GM12875 (cell line): ENCODE data around the gene PDZK1.
"Not testable (repeated sequence)": the region's sequence is repeated elsewhere in the genome, so short reads cannot be mapped to it uniquely, and the experiment has no call there.

Source experiments
- H3K4me3 ChIP-seq: one replicate; pipeline ENCODE4 v1.5.1; 2011; ENCODE audit warnings: low read depth, low read length, control low read depth
- TF ChIP-seq, protein P1 (sequence below): IDR thresholded peaks from 2 replicates; pipeline ENCODE4 v1.5.1; 2011; ENCODE audit warnings: low read depth, mild to moderate bottlenecking, control low read depth, inconsistent platforms, low read length, moderate library complexity, borderline replicate concordance; ENCODE audit not compliant: insufficient read depth

Gene PDZK1

DNA sequence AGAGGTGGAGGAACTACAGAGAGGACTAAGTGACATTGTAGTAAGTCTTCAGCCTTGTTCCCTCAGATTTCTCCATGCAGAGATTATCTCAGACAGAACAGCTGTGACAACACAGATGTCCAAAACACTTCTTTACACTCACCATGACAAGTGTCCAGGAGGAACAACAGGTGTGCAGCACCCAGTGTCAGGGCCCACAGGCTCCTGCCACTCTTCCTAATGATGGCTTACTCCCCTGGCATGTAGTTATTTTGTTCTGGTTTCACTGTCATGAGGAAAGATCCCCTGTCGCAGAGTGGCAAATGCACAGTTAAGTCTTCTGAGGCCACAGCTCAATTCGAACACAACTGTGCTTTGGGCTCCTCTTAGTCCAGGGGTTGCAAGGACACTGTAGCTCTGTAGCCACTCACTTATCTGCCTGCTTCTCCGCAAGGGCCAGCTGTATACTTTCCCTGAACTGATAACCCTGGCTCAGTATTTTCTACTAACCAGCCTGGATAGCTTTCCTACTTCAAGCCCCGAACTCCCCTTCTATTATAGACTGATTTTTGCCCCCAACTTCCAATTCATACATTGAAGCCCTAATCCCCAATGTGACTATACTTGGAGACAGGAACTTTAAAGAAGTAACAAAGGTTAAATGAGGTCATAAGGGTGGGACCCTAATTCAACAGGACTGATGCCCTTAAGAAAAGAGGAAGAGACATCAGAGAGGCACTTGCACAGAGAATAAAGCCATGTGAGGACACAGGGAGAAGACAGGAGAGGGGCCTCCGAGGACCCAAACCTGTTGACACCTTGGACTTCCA is 11.1 kb downstream of the PDZK1 start:
- TF ChIP-seq, protein P1, sequence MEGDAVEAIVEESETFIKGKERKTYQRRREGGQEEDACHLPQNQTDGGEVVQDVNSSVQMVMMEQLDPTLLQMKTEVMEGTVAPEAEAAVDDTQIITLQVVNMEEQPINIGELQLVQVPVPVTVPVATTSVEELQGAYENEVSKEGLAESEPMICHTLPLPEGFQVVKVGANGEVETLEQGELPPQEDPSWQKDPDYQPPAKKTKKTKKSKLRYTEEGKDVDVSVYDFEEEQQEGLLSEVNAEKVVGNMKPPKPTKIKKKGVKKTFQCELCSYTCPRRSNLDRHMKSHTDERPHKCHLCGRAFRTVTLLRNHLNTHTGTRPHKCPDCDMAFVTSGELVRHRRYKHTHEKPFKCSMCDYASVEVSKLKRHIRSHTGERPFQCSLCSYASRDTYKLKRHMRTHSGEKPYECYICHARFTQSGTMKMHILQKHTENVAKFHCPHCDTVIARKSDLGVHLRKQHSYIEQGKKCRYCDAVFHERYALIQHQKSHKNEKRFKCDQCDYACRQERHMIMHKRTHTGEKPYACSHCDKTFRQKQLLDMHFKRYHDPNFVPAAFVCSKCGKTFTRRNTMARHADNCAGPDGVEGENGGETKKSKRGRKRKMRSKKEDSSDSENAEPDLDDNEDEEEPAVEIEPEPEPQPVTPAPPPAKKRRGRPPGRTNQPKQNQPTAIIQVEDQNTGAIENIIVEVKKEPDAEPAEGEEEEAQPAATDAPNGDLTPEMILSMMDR = no peak
- no peak overlapping the region for H3K4me3 ChIP-seq

DNA sequence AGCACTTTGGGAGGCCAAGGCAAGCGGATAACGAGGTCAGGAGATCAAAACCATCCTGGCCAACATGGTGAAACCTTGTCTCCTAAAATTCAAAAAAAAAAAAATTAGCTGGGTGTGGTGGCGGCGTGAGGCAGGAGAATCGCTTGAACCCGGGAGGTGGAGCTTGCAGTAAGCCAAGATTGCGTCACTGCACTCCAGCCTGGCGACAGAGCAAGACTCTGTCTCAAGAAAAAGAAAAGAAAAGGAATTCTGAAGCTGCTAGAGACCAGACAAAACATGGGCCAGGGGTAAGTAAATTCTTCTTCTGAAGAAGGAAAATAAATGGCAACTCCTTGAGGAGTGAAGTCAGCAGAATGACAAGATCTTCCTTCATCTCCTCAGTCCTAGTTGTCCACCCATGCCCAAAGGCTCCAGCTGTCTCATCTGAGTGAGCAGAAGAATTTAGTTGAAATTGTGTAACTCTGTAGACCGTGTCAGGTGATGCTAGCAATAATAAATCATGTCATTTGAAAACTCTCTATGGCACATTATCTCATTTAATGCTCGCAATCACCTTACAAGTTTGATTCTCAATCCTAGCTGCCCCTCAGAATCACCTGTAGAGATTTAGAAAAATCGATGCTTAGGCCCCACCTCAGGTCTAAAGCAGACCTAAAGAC is 14.3 kb downstream of the PDZK1 start:
- TF ChIP-seq, protein P1 = no peak
- H3K4me3 ChIP-seq = no peak overlapping the region

DNA sequence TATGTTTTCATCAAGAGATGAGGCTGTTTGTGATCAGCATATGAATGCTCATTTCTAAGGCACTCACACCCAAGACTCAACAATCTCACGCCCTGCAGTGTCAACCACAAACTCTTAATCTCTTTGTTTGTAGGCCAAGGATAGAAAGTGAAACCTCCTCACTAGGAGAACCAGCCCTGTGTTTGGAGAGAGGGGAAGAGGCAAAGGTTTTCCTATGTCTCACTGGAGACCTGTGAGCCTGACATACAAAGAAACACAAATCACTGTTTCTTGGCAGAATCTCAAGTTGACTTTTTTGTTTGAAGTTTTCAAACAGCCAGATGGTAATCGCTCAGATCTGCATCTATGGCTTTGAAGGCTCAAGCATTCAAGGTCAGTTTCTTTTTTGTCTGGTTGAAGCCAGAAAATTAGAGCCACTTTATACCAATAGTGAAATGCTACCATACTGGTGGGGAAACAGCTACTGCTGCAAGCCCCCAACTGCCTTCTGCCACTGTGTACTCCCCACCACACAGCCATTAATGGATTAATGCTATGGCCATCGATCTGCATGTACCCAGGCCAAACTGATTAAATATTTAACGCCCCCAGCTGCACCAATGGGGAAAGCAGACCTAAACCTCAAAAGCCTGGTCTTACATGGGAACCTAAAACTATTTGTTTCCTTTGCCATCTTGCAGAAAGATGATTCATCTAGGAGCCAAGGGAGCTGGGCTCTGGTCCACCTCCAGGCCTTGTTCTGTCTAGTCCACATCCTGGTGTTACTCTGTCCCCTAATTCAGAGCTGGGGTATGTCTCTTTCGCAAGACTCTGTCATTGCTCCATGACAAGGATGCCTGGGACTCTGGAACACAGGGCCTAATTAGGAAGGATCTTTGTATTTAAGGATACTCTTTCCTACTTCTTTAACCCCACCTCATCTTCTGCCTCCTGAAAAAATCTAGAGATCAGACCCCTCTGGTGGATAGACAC is 16.3 kb downstream of the PDZK1 start:
- no peak overlapping the region for H3K4me3 ChIP-seq
- TF ChIP-seq, protein P1 = no peak

DNA sequence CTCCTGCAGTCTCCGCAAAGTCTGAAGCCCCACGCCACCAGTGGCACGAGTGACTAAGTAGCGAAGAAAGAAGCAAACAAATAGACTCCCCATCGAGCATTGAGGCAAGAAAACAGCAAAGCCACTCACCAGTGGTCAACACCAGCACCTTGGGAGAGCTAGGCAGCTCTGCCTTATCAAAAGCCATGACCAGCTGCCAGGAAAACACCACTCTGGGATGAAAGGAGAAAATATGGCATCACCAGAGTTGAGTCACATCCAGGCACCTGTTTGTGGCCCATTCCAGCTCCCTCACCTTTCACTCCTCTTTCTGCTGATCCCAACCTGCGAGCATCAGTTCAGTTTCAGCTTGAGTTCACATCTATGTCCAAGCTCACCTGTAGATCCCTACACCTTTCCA is 17.2 kb downstream of the PDZK1 start:
- no peak overlapping the region for H3K4me3 ChIP-seq

DNA sequence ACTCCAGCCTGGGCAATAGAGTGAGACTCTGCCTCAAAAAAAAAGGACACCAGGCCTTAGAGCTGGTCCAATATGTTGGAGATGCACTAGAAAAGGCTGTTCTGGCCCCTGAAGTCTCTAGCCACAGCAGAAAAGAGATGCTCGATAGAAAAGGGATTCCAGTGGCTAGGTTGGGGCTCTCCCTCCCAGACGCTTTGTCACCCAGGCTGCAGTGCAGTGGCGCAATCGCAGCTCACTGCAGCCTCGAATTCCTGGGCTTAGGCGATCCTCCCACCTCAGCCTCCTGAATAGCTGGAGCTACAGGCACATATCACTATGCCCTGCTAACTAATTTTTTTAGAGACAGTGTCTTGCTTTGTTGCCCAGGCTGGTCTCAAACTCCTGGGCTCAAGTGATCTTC is 18.2 kb downstream of the PDZK1 start:
- H3K4me3 ChIP-seq = no peak overlapping the region
- TF ChIP-seq, protein P1 = no peak

More for the DNA sequence above, 17.2 kb downstream of the PDZK1 start:
- TF ChIP-seq, protein P1 = no peak

DNA sequence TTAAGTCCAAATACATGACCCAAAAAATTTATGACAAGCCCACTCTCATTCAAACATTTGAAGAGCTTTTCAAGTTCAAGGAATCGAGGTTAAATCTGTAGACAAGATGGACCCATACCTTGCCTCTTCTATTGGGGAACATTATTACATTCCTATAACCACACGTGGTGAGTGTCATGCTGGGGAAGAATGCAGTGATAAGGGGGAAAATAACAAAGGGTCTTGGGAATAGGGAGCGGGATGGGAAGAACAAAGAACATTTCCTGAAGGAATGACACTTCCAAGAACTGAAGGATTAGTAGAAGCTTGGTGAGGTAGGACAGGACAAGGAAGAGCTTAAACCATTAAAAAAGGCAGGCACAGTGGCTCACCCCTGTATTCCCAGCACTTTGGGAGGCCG is 18.8 kb downstream of the PDZK1 start:
- no peak overlapping the region for H3K4me3 ChIP-seq
- TF ChIP-seq, protein P1 = no peak

DNA sequence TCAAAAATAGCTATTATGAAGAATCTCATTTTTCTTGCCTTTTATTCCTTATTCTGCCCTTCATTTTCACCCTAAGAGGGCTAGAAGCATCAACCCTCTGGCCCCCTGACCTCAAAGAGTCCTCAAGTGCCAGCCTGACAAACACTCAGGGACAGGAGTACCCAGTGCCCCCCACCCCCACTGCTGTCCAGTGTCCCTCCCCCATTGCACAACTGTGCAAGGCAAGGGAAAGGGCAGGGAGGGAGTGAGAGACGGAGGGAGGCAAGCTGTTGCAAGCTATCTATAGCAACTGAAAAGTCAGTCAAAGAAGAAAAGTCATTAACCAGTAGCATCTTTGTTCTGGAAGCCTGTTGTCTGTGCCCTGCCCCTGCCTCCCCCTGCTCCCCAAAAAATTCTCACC is 21.1 kb downstream of the PDZK1 start:
- H3K4me3 ChIP-seq = not testable (repeated sequence)

DNA sequence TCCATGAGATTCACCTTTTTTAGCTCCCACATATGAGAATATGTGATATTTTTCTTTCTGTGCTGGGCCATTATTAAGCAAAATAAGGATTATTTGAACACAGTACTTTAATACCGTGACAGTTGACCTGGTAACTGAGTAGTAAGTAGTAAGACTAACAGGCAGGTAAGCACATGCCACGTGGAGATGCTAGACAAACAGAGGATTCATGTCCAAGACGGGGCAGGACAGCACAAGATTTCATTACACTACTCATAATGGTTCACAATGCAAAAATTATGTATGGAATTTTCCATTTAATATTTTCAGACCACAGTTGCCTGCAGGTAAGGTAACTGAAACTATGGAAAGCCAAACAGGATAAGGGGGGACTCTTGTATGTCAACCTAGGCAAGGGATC is 22.3 kb downstream of the PDZK1 start:
- not testable (repeated sequence) for H3K4me3 ChIP-seq

DNA sequence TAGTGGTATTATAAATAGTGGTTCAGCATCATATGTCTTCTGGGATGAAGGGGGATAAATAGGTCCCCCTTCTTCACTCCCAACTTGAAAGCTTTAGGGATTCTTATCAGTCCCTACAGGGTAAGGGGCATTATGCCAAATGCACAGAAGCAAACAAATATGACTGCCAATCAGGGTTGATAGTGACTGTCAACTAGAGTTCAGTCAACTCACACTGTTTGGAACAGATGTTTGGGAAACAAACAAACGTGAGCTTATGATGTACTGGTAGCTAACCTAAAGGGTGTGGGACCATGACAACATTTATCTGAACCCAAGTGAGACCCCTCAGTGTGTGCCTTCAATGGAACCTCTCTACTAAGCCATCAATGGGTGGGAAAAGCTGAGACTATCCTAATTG is 34.0 kb downstream of the PDZK1 start:
- H3K4me3 ChIP-seq = not testable (repeated sequence)

DNA sequence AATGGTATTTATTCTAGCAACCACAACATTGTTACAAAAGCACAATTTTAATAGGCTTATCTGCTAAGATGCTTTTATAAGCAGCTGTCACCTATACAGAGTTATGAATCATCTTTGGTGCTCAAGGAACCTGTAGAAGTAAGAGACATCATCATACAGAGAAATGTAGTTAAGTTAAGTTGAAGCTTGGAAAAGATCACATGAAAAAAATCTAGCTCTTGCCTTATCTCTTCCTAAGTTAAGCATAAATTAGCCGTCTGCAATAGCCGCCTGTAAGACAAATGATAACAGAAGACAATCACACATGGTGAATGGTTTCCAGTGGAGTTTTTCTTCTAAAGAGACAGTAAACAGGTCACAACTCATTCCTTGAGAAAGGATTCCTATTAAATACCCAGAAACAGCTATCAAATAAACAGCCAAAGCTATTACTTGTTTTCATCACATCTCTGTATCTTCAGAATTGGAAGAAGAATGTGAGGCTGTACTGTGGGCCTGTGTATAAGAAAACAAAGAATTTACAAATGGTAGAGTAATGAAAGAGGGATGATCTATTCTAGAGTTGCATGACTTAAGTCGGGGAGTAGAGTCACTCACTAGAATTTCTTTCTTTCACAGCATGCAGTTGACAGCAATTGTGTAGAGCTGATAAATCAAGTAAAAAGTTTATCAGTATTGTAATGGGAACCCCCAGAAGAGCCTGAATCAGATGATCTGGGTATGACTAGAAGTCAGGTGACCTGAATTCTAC is 36.0 kb downstream of the PDZK1 start:
- not testable (repeated sequence) for H3K4me3 ChIP-seq

DNA sequence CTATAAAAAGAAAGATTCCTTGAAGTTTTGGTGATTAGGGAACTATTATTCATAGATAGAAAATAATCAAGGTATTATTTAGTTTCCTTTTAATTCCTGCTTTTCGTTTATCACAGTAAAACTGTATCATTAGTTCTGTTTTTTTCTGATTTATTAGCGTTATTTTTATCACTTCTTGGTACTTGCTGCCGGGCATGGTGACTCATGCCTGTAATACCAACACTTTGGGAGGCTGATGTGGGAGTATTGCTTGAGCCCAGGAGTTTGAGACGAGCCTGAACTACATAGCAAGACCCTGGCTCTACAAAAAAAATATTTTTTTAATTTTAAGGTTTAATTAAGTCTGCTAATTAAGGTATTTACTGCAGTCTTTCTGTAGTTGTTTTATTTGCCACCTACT is 42.2 kb downstream of the PDZK1 start:
- H3K4me3 ChIP-seq = not testable (repeated sequence)
